ENCODE data around the gene RASA3. TPM values are rescaled to one million over a fixed set of nuclear protein-coding genes. Genes with fewer than 3 reads are reported as not detected.

Gene RASA3
- total and polyA plus RNA-seq, 2 of the 4 experiments (the other 2 are of a cell fraction): 21.0 to 31.4 TPM

DNA sequence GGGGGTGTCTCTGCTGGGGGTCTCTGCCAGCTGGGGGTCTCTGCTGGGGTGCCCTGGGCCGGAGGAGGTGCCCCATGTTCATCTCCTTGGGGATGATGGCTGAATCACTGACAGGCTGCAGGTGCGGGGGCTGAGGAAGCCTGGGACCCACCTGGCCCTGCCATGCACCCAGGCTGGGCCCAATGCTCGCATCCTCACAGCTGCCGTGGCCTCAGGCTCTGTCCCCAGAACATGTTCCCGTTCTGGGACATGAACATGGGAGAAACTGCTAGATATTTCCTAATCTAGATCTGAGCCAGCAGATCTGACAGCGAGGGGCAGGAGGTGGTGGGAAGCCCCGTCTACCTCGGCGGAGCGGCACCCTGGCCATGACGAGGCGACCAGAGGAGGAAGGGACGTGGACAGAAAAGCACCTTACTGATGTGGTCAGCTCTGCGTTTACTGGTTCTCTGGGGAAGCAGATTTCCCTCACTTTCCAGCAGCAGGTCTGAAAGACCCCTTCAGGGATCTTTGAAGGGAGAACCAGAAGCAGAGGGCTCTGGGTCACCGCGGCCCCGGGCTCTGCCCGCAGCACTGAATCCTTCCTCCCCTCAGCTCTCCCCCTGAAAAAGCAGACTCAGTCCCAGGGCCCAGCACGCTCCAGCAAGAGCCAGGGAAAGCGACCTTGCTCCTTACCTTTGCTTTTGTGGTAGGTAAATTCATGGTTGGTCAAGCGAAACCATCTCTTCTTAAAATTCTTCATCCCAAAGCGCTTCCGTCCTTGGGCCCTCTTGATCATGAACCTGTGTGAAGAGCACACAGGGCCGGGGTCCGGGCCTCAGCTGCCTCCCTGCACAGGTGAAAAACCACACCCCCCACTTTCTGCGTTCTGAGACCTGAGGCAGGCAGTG, 132.0 kb downstream of the RASA3 start:
- Histone ChIP-seq H3K27me3 (ENCODE audit: control insufficient read depth, insufficient read depth, low read length) (no peaks in the 10 kb centered on the region), H3K4ac (ENCODE audit: low read depth, low read length) (no peak overlapping the region), H3K9ac (ENCODE audit: low read depth, low read length) (no peak overlapping the region), H3K4me2 (ENCODE audit: low read depth, low read length) (no peak overlapping the region), H3K18ac (ENCODE audit: low read depth, low read length) (no peak overlapping the region), H2BK5ac (ENCODE audit: low read depth, low read length, poor library complexity, severe bottlenecking) (no peak overlapping the region), H3K4me1 (ENCODE audit: control insufficient read depth, insufficient read depth, low read length) (peaks cover 7% of the 10 kb centered on the region), H3K79me1 (ENCODE audit: low read depth in 1 of 2, low read length in 2 of 2) (peaks cover 10 to 70% of the 10 kb centered on the region in 2 experiments; a peak in 3 of 4 replicates), H2AFZ (replicated peaks; ENCODE audit: low read length, poor library complexity) (peak overlapping the region; percentile 54), H3K36me3 (ENCODE audit: control insufficient read depth, insufficient read depth, low read length) (peaks cover 69% of the 10 kb centered on the region), H2BK20ac (ENCODE audit: low read depth, low read length) (no peak overlapping the region), H2BK120ac (ENCODE audit: low read depth, low read length) (no peak overlapping the region), H4K91ac (ENCODE audit: insufficient read depth, low read depth, low read length) (no peak overlapping the region), H3K9me1 (ENCODE audit: insufficient read depth, low read length) (peaks cover 3% of the 10 kb centered on the region; the same call in 1 of the 2 replicates), H4K8ac (ENCODE audit: low read depth in 2 of 2, low read length in 2 of 2) (no peak overlapping the region), H2AK9ac (replicated peaks; ENCODE audit: low read depth, low read length, poor library complexity) (no peak overlapping the region), H3K9me3 (ENCODE audit: control insufficient read depth, insufficient read depth, low read length) (no peaks in the 10 kb centered on the region), H3K23ac (ENCODE audit: low read depth, low read length) (no peak overlapping the region), H3K14ac (replicated peaks; ENCODE audit: low read depth, low read length) (no peak overlapping the region), H3K27ac (ENCODE audit: insufficient read depth, low read length) (no peak overlapping the region), H4K5ac (ENCODE audit: low read depth, low read length) (no peak overlapping the region), H3K4me3 (ENCODE audit: insufficient read depth, low read depth, low read length) (no peak overlapping the region), H3K56ac (ENCODE audit: extremely low read depth, insufficient read depth, low read length) (no peak overlapping the region), H4K20me1 (ENCODE audit: insufficient read depth, low read length) (peaks cover 14% of the 10 kb centered on the region), H2BK15ac (ENCODE audit: low read depth, low read length) (no peak overlapping the region), H2AK5ac (ENCODE audit: low read depth, low read length) (no peak overlapping the region)
- ATAC-seq (ENCODE audit: low read depth) (no peak), DNase-seq (no peak)
- in situ Hi-C loops (cut with MboI; ENCODE audit: low sequenced_read_pairs) (no loop called here), dilution Hi-C loops (cut with HindIII; ENCODE audit: low sequenced_read_pairs, unreplicated experiment) (no loop called here), intact Hi-C loops (cut with micrococcal nuclease) (no loop called here)
- ChIA-PET POLR2A (ENCODE audit: unreplicated experiment) (no interaction called here), CTCF (no interaction called here)
- WGBS, 2 experiments (ENCODE audit: extremely low coverage in 2 of 2, insufficient read length in 1 of 2): 100% methylated on average over 12 of the region's 26 CpGs; no CpG with 5 or more reads in 1 of the 2 experiments
- TF ChIP-seq MXI1 (IDR thresholded peaks at IDR 0.05; ENCODE audit: borderline replicate concordance, low read depth, low read length) (no peak), RAD21 (IDR thresholded peaks at IDR 0.05; ENCODE audit: low read length) (no peak), MAFK (IDR thresholded peaks at IDR 0.05; ENCODE audit: low read depth, low read length) (no peak), CEBPB (IDR thresholded peaks at IDR 0.05; ENCODE audit: low read depth, low read length) (no peak), POLR2A (IDR thresholded peaks at IDR 0.05; ENCODE audit: low read depth, low read length) (no peak)
- TF ChIP-seq, protein P1, sequence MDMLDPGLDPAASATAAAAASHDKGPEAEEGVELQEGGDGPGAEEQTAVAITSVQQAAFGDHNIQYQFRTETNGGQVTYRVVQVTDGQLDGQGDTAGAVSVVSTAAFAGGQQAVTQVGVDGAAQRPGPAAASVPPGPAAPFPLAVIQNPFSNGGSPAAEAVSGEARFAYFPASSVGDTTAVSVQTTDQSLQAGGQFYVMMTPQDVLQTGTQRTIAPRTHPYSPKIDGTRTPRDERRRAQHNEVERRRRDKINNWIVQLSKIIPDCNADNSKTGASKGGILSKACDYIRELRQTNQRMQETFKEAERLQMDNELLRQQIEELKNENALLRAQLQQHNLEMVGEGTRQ (IDR thresholded peaks at IDR 0.05; ENCODE audit: low read depth, low read length): no peak
- TF ChIP-seq, protein P2, sequence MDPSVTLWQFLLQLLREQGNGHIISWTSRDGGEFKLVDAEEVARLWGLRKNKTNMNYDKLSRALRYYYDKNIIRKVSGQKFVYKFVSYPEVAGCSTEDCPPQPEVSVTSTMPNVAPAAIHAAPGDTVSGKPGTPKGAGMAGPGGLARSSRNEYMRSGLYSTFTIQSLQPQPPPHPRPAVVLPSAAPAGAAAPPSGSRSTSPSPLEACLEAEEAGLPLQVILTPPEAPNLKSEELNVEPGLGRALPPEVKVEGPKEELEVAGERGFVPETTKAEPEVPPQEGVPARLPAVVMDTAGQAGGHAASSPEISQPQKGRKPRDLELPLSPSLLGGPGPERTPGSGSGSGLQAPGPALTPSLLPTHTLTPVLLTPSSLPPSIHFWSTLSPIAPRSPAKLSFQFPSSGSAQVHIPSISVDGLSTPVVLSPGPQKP (IDR thresholded peaks at IDR 0.05; ENCODE audit: borderline replicate concordance, low read depth, low read length): no peak
- BruUV-seq (replicated peaks): no TSS peak

Data from IMR-90 (cell line).